ENCODE results near the gene FRMD4A. TPM values are rescaled to one million over a fixed set of nuclear protein-coding genes. Genes with fewer than 3 reads are reported as not detected.

The FRMD4A gene
- total and polyA plus RNA-seq, 12 donors, result 9.1 to 29.6 (median 14.6) TPM

DNA sequence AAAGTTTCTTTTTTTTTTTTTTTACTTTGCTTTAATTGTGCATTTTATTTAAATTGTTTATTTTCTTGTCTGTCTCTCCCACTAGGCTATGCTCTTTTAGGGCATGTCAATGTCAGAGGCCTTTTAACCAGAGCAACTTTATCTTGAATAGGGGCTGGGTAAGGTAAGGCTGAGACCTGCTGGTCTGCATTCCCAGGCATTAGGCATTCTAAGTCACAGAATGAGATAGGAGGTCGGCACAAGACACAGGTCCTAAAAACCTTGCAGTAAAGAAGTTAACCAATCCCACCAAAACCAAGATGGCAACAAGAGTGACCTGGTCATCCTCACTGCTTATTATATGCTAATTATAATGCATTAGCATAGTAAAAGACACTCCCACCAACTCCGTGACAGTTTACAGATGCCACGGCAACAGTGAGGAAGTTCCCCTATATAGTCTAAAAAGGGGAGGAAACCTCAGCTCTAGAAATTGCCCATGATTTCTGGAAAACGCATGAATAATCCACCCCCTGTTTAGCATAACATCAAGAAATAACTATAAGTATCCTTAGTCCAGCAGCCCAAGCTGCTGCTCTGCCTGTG, 47.0 kb upstream of the FRMD4A start:
- Histone ChIP-seq H3K36me3 (replicated peaks in 1 of 2) (no peaks in the 10 kb centered on the region), H3K4me1 (replicated peaks in 1 of 2) (no peaks in the 10 kb centered on the region), H3K4me3 (no peak overlapping the region), H3K9me3 (replicated peaks in 1 of 3) (no peaks in the 10 kb centered on the region), H3K27ac (no peak overlapping the region), H3K27me3 (no peaks in the 10 kb centered on the region)
- intact Hi-C loops (cut with DNase I), result no loop called here
- no peak for DNase-seq
- WGBS, 4 donors, result 81 to 93% (median 84%) methylated on average over 4 of the region's 4 CpGs
- TF ChIP-seq CTCF (IDR thresholded peaks at IDR 0.05) (no peak), POLR2A (IDR thresholded peaks at IDR 0.05) (no peak)

DNA sequence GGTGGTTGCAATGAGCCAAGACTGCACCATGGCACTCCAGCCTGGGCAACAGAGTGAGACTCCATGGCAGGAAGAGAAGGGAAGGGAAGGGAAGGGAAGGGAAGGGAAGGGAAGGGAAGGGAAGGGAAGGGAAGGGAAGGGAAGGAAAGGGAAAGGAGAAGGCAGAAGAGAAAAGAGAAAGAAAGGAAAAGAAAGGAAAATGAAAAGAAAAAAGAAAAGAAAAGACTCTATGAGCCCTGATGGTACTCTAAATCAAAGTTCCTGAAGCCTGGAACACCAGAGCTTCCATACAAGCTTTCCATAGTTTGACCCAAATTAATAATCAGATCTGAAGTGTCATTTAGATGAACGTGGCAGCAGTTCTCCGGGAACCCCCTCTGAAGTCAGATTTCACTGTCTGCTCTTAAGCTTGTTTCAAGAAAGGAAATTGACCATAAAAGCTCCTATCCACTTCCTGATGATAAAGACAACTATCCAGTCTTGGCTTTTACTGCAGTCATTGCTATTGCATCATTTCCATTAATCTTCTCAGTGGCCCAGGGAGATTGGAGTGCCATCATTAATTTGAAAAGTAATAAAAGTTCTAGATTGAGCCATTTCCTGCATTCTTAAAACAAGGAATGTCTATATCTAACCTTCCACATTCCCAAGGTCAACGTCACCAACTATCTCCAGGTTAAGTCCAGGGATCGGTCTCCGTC, 44.2 kb upstream of the FRMD4A start:
- TF ChIP-seq POLR2A (IDR thresholded peaks at IDR 0.05) (no peak), CTCF (IDR thresholded peaks at IDR 0.05) (no peak)
- Histone ChIP-seq H3K36me3 (replicated peaks in 1 of 2) (no peaks in the 10 kb centered on the region), H3K27ac (no peak overlapping the region), H3K9me3 (replicated peaks in 1 of 3) (no peaks in the 10 kb centered on the region), H3K27me3 (no peaks in the 10 kb centered on the region), H3K4me1 (replicated peaks in 1 of 2) (no peaks in the 10 kb centered on the region), H3K4me3 (no peak overlapping the region)
- WGBS, 4 donors, result 43 to 62% (median 53%) methylated on average over 5 of the region's 5 CpGs
- no peak for DNase-seq
- intact Hi-C loops (cut with DNase I), result no loop called here

DNA sequence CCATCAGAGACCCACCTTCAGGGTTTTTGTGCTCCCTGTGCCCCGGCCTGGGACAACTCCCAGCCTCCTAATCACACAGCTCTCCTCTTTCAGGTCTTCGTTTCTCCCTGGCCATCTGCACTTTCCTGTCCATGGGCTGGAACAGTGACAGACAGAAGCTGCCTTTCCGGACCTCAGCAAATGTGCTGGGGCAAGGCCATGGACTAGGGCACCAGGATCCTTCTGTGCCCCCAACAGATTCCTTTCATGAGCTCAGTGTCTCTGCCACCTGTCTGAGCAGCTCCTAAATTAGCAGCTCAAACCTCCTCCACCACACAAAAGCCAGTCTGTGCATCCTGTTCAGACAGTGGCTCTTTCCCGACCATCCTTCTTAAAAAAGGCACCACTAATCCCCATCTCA, 41.9 kb upstream of the FRMD4A start:
- TF ChIP-seq POLR2A (IDR thresholded peaks at IDR 0.05) (no peak), CTCF (IDR thresholded peaks at IDR 0.05) (no peak)

GRCh38 chr10:14371581-14371980, 40.9 kb upstream of the FRMD4A start:
- no peak for DNase-seq
- Histone ChIP-seq H3K27me3 (no peaks in the 10 kb centered on the region), H3K36me3 (replicated peaks in 1 of 2) (no peaks in the 10 kb centered on the region), H3K9me3 (replicated peaks in 1 of 3) (no peaks in the 10 kb centered on the region), H3K4me1 (replicated peaks in 1 of 2) (no peaks in the 10 kb centered on the region), H3K27ac (no peak overlapping the region), H3K4me3 (no peak overlapping the region)
- intact Hi-C loops (cut with DNase I), result no loop called here
- 50 to 79% (median 69%) methylated on average over 4 of the region's 4 CpGs for WGBS, 4 donors
- TF ChIP-seq CTCF (IDR thresholded peaks at IDR 0.05) (no peak), POLR2A (IDR thresholded peaks at IDR 0.05) (no peak)

More for the DNA sequence above, 41.9 kb upstream of the FRMD4A start:
- Histone ChIP-seq H3K27ac (no peak overlapping the region), H3K9me3 (replicated peaks in 1 of 3) (no peaks in the 10 kb centered on the region), H3K27me3 (no peaks in the 10 kb centered on the region), H3K36me3 (replicated peaks in 1 of 2) (no peaks in the 10 kb centered on the region), H3K4me3 (no peak overlapping the region), H3K4me1 (replicated peaks in 1 of 2) (no peaks in the 10 kb centered on the region)
- 68 to 79% (median 74%) methylated on average over 4 of the region's 4 CpGs for WGBS, 4 donors
- intact Hi-C loops (cut with DNase I), result no loop called here
- no peak for DNase-seq
